ENCODE results near the gene WNT10A. TPM values are rescaled to one million over a fixed set of nuclear protein-coding genes. Genes with fewer than 3 reads are reported as not detected.

WNT10A gene
- total RNA-seq, 1 donor, result not detected

GRCh38 chr2:218873359-218874194 is 7.1 kb upstream of the WNT10A start:
- TF ChIP-seq CTCF (IDR thresholded peaks at IDR 0.05; ENCODE audit: extremely low read depth, low read depth, low read length), result no peak
- Histone ChIP-seq H3K4me3 (ENCODE audit: insufficient read depth, low read length) (no peak overlapping the region), H3K9me3 (ENCODE audit: low read depth, low read length) (no peaks in the 10 kb centered on the region), H2AFZ (ENCODE audit: low read length) (no peak overlapping the region), H3K36me3 (ENCODE audit: insufficient read depth, low read length) (no peaks in the 10 kb centered on the region), H3K4me2 (ENCODE audit: insufficient read depth, low read length) (no peak overlapping the region), H3K4me1 (ENCODE audit: insufficient read depth, low read length) (no peaks in the 10 kb centered on the region), H3K79me2 (ENCODE audit: insufficient read depth, low read length) (no peaks in the 10 kb centered on the region), H3K27ac (ENCODE audit: low read depth, low read length) (no peak overlapping the region), H3K27me3 (ENCODE audit: insufficient read depth, low read length) (peaks cover 89% of the 10 kb centered on the region), H4K20me1 (ENCODE audit: insufficient read depth, low read length) (peaks cover 11% of the 10 kb centered on the region)
- no peak for DNase-seq (ENCODE audit: insufficient read length, low spot score, missing footprints)

GRCh38 chr2:218875692-218876246 is 4.9 kb upstream of the WNT10A start:
- Histone ChIP-seq H3K4me3 (ENCODE audit: insufficient read depth, low read length) (no peak overlapping the region), H3K4me1 (ENCODE audit: insufficient read depth, low read length) (no peaks in the 10 kb centered on the region), H3K36me3 (ENCODE audit: insufficient read depth, low read length) (no peaks in the 10 kb centered on the region), H3K27me3 (ENCODE audit: insufficient read depth, low read length) (peaks cover 91% of the 10 kb centered on the region), H4K20me1 (ENCODE audit: insufficient read depth, low read length) (peaks cover 11% of the 10 kb centered on the region), H3K9me3 (ENCODE audit: low read depth, low read length) (no peaks in the 10 kb centered on the region), H3K4me2 (ENCODE audit: insufficient read depth, low read length) (no peak overlapping the region), H3K27ac (ENCODE audit: low read depth, low read length) (no peak overlapping the region), H2AFZ (ENCODE audit: low read length) (no peak overlapping the region), H3K79me2 (ENCODE audit: insufficient read depth, low read length) (no peaks in the 10 kb centered on the region)
- no peak for TF ChIP-seq CTCF (IDR thresholded peaks at IDR 0.05; ENCODE audit: extremely low read depth, low read depth, low read length)
- DNase-seq (ENCODE audit: insufficient read length, low spot score, missing footprints), result no peak

GRCh38 chr2:218876562-218877219 is 4.0 kb upstream of the WNT10A start:
- DNase-seq (ENCODE audit: insufficient read length, low spot score, missing footprints), result peak; percentile 99
- Histone ChIP-seq H3K27me3 (ENCODE audit: insufficient read depth, low read length) (peaks cover 92% of the 10 kb centered on the region), H2AFZ (ENCODE audit: low read length) (no peak overlapping the region), H4K20me1 (ENCODE audit: insufficient read depth, low read length) (peaks cover 11% of the 10 kb centered on the region), H3K4me1 (ENCODE audit: insufficient read depth, low read length) (no peaks in the 10 kb centered on the region), H3K4me3 (ENCODE audit: insufficient read depth, low read length) (no peak overlapping the region), H3K79me2 (ENCODE audit: insufficient read depth, low read length) (no peaks in the 10 kb centered on the region), H3K27ac (ENCODE audit: low read depth, low read length) (no peak overlapping the region), H3K36me3 (ENCODE audit: insufficient read depth, low read length) (no peaks in the 10 kb centered on the region), H3K9me3 (ENCODE audit: low read depth, low read length) (no peaks in the 10 kb centered on the region), H3K4me2 (ENCODE audit: insufficient read depth, low read length) (no peak overlapping the region)
- peak; percentile 95 for TF ChIP-seq CTCF (IDR thresholded peaks at IDR 0.05; ENCODE audit: extremely low read depth, low read depth, low read length)

DNA sequence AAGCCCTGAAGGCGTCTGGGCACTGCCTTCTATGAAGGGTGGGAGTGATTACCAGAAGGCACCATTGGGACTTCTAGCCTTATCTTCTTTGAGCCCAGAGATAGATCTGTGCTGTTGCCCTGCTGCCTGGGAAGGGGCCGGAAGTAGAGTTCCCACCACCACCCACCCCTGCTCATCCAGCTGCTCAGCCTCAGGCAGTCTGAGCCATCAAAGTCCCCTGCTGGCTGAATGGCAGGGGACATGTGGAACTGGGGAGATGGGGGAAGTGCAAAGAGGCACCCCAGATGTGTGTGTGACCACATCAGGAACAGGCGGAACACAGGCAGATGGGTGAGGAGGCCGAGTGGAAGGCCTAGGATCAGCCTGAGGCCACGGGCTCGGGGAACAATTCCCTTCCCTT is 3.3 kb upstream of the WNT10A start:
- no peak for TF ChIP-seq CTCF (IDR thresholded peaks at IDR 0.05; ENCODE audit: extremely low read depth, low read depth, low read length)
- H3K79me2 ChIP-seq (ENCODE audit: insufficient read depth, low read length), result no peaks in the 10 kb centered on the region

More for the DNA sequence above, 3.3 kb upstream of the WNT10A start:
- no peaks in the 10 kb centered on the region for H3K4me1 ChIP-seq (ENCODE audit: insufficient read depth, low read length)
- H3K27me3 ChIP-seq (ENCODE audit: insufficient read depth, low read length), result peaks cover 92% of the 10 kb centered on the region
- no peaks in the 10 kb centered on the region for H3K9me3 ChIP-seq (ENCODE audit: low read depth, low read length)
- no peak overlapping the region for H3K4me2 ChIP-seq (ENCODE audit: insufficient read depth, low read length)
- no peaks in the 10 kb centered on the region for H3K36me3 ChIP-seq (ENCODE audit: insufficient read depth, low read length)
- H4K20me1 ChIP-seq (ENCODE audit: insufficient read depth, low read length), result peaks cover 11% of the 10 kb centered on the region
- no peak for DNase-seq (ENCODE audit: insufficient read length, low spot score, missing footprints)
- no peak overlapping the region for H2AFZ ChIP-seq (ENCODE audit: low read length)
- H3K4me3 ChIP-seq (ENCODE audit: insufficient read depth, low read length), result no peak overlapping the region
- no peak overlapping the region for H3K27ac ChIP-seq (ENCODE audit: low read depth, low read length)

Measured in osteoblast (primary cell).